Measurements from ENCODE around the gene LRRC19. TPM values are rescaled to one million over a fixed set of nuclear protein-coding genes. Genes with fewer than 3 reads are reported as not detected.

LRRC19 gene
- total and polyA plus RNA-seq, 4 donors: 0.02 to 0.28 TPM; not detected in 2

DNA sequence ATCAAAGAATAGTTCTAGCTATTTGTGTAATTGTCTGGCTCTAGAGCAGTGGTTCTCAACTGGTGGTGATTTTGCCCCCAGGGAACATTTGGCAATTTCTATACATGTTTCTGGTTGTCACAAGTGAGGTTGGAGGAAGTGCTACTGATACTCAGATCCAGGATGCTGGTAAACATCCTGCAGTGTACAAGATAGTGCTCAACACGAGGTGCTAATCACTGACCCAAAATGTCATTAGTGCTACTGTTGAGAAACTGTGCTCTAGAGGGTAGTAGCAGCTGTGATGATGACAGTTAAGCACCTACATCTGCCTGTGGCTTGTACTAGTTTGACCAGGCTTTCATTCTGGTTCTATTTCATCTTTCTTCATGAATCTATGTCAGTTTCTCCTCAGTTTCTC is 22.1 kb downstream of the LRRC19 start:
- no peak overlapping the region for H3K27ac ChIP-seq (ENCODE audit: low read depth in 1 of 2, low read length in 1 of 2)
- no peak overlapping the region for H3K9ac ChIP-seq (ENCODE audit: insufficient read depth in 1 of 2, low read length in 2 of 2)
- TF ChIP-seq, protein P1, sequence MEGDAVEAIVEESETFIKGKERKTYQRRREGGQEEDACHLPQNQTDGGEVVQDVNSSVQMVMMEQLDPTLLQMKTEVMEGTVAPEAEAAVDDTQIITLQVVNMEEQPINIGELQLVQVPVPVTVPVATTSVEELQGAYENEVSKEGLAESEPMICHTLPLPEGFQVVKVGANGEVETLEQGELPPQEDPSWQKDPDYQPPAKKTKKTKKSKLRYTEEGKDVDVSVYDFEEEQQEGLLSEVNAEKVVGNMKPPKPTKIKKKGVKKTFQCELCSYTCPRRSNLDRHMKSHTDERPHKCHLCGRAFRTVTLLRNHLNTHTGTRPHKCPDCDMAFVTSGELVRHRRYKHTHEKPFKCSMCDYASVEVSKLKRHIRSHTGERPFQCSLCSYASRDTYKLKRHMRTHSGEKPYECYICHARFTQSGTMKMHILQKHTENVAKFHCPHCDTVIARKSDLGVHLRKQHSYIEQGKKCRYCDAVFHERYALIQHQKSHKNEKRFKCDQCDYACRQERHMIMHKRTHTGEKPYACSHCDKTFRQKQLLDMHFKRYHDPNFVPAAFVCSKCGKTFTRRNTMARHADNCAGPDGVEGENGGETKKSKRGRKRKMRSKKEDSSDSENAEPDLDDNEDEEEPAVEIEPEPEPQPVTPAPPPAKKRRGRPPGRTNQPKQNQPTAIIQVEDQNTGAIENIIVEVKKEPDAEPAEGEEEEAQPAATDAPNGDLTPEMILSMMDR (IDR thresholded peaks at IDR 0.05; ENCODE audit: control extremely low read depth, extremely low read depth): no peak
- no peak overlapping the region for H3K4me3 ChIP-seq
- no peaks in the 10 kb centered on the region for H3K27me3 ChIP-seq (ENCODE audit: control insufficient read depth in 3 of 3, insufficient read depth in 3 of 3, low read length in 2 of 3)
- no peak for DNase-seq
- peaks cover 6 to 17% (median 9%) of the 10 kb centered on the region in 4 donors for H3K36me3 ChIP-seq (ENCODE audit: control insufficient read depth in 4 of 4, insufficient read depth in 4 of 4, low read length in 4 of 4)
- 50 to 55% methylated on average over 1 of the region's 1 CpG for WGBS, 2 donors
- ATAC-seq (ENCODE audit: insufficient read depth, low FRiP score): no peak
- peaks cover 0 to 1% (median 0%) of the 10 kb centered on the region in 4 donors for H3K9me3 ChIP-seq (ENCODE audit: control insufficient read depth in 4 of 4, insufficient read depth in 3 of 4, low read length in 3 of 4)
- no peaks in the 10 kb centered on the region for H3K4me1 ChIP-seq (ENCODE audit: control insufficient read depth in 5 of 5, insufficient read depth in 5 of 5, low read length in 5 of 5)

DNA sequence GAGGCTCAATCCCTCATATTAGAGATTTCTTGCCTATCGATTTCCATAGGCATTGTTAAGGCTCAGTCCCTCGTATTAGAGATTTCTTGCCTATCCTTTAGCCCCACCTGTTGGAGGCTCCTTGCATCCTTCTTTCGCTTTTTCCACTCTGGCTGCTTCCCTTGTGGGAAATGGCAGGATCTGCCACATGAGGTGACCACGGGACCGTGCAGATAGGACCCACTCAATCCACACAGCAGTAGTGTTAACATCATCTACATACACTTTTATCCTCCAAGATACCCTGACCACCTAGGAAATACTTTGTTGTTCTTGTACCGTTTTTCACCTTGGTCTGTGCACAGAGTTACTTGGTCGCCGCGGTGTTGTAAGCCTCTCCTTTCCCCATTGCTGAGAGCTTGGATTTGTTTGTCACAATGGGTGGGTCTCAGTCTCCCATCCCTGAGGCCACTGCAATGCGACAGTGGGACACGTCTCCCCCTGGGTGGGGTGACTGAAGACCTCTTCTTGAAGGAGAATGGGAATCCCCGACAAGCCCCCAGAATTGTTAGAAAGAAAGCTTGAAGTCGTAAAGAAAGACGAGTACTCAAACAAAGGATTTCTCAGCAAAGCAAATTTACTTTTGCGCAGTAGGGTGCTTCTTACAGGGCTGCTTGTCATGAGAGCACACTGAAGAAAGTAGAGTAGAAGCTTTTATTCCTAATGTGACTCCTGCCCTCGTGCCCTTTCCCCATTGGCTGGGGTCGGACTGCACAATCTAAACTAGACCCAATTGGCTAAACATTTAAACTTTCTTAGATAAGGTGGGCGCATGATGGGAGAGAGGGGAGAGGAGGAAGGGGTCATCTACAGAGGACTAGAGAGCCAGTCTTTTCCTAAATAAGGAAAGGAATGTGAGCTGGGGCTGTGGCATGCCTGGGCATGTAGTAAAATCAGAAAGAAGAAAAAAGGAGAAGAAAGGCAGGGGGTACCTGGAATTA is 29.5 kb downstream of the LRRC19 start:
- ATAC-seq (ENCODE audit: insufficient read depth, low FRiP score): no peak
- DNase-seq: peak; percentile 15 to 37 (median 34)
- TF ChIP-seq, protein P1 (IDR thresholded peaks at IDR 0.05; ENCODE audit: control extremely low read depth, extremely low read depth): peak; percentile 18
- Histone ChIP-seq H3K36me3 (ENCODE audit: control insufficient read depth in 4 of 4, insufficient read depth in 4 of 4, low read length in 4 of 4) (peaks cover 0 to 21% (median 0%) of the 10 kb centered on the region in 4 donors), H3K4me3 (no peak overlapping the region), H3K9ac (ENCODE audit: insufficient read depth in 1 of 2, low read length in 2 of 2) (no peak overlapping the region), H3K27me3 (ENCODE audit: control insufficient read depth in 3 of 3, insufficient read depth in 3 of 3, low read length in 2 of 3) (no peaks in the 10 kb centered on the region), H3K27ac (ENCODE audit: low read depth in 1 of 2, low read length in 1 of 2) (no peak overlapping the region), H3K9me3 (ENCODE audit: control insufficient read depth in 4 of 4, insufficient read depth in 3 of 4, low read length in 3 of 4) (no peaks in the 10 kb centered on the region), H3K4me1 (ENCODE audit: control insufficient read depth in 5 of 5, insufficient read depth in 5 of 5, low read length in 5 of 5) (no peaks in the 10 kb centered on the region)
- 87 to 90% methylated on average over 18 of the region's 18 CpGs for WGBS, 2 donors

DNA sequence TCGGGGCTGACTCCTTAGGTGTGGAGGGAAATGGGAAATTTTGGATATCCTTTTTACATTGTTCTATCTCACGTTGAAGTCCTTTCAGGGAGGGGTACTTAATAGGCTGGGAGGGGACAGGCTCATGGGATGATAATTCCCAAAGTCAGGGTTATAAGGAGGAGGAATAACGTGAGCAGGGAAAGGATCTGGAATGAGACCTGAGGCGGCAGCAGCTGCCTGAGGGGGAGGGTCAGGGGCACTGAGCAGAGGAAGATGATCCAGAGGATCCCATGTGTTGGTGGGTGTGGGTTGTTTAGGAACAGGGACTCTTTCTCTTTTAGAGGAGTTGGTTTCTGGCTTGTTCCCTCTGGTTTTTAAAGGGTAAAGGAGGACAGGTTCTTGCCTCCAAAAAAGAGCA is 30.5 kb downstream of the LRRC19 start:
- no peaks in the 10 kb centered on the region for H3K4me1 ChIP-seq (ENCODE audit: control insufficient read depth in 5 of 5, insufficient read depth in 5 of 5, low read length in 5 of 5)
- no peaks in the 10 kb centered on the region for H3K27me3 ChIP-seq (ENCODE audit: control insufficient read depth in 3 of 3, insufficient read depth in 3 of 3, low read length in 2 of 3)
- ATAC-seq (ENCODE audit: insufficient read depth, low FRiP score) (no peak), DNase-seq (no peak)
- no peaks in the 10 kb centered on the region for H3K9me3 ChIP-seq (ENCODE audit: control insufficient read depth in 4 of 4, insufficient read depth in 3 of 4, low read length in 3 of 4)
- no peak overlapping the region for H3K4me3 ChIP-seq
- H3K9ac ChIP-seq (ENCODE audit: insufficient read depth in 1 of 2, low read length in 2 of 2): no peak overlapping the region
- TF ChIP-seq, protein P1 (IDR thresholded peaks at IDR 0.05; ENCODE audit: control extremely low read depth, extremely low read depth): no peak
- WGBS, 2 donors: 91 to 92% methylated on average over 4 of the region's 4 CpGs
- no peak overlapping the region for H3K27ac ChIP-seq (ENCODE audit: low read depth in 1 of 2, low read length in 1 of 2)
- peaks cover 0 to 21% (median 3%) of the 10 kb centered on the region in 4 donors for H3K36me3 ChIP-seq (ENCODE audit: control insufficient read depth in 4 of 4, insufficient read depth in 4 of 4, low read length in 4 of 4)

Measured in lung (tissue), 12 donors.